ENCODE data around the gene ELFN2.

Gene ELFN2

GRCh38 chr22:37328017-37328416, 99.3 kb downstream of the ELFN2 start:
- DNase-seq (ENCODE audit: low spot score) = no peak
- in situ Hi-C loops (cut with MboI; ENCODE audit: low pct_unique_long_range_greater_than_20kb, low sequenced_read_pairs, unreplicated experiment) = no loop called here
- TF ChIP-seq CTCF (IDR thresholded peaks at IDR 0.05; ENCODE audit: extremely low read depth, insufficient read depth, missing control alignments) = no peak

- in situ Hi-C loops (cut with MboI; ENCODE audit: low pct_unique_long_range_greater_than_20kb, low sequenced_read_pairs, unreplicated experiment) = no loop called here
- no peak for DNase-seq (ENCODE audit: low spot score)
Observed at GRCh38 chr22:37326726-37327125, 100.6 kb downstream of the ELFN2 start.

GRCh38 chr22:37325039-37325395, 102.3 kb downstream of the ELFN2 start:
- DNase-seq (ENCODE audit: low spot score) = no peak
- in situ Hi-C loops (cut with MboI; ENCODE audit: low pct_unique_long_range_greater_than_20kb, low sequenced_read_pairs, unreplicated experiment) = no loop called here
- no peak for TF ChIP-seq CTCF (IDR thresholded peaks at IDR 0.05; ENCODE audit: extremely low read depth, insufficient read depth, missing control alignments)

More at GRCh38 chr22:37326726-37327125, 100.6 kb downstream of the ELFN2 start:
- no peak for TF ChIP-seq CTCF (IDR thresholded peaks at IDR 0.05; ENCODE audit: extremely low read depth, insufficient read depth, missing control alignments)

GRCh38 chr22:37324340-37325038, 102.8 kb downstream of the ELFN2 start:
- in situ Hi-C loops (cut with MboI; ENCODE audit: low pct_unique_long_range_greater_than_20kb, low sequenced_read_pairs, unreplicated experiment) = loop anchor here (5.0 kb wide), 1 partner anchor 128 kb away; no protein-coding TSS in a partner anchor
- DNase-seq (ENCODE audit: low spot score) = no peak
- no peak for TF ChIP-seq CTCF (IDR thresholded peaks at IDR 0.05; ENCODE audit: extremely low read depth, insufficient read depth, missing control alignments)

GRCh38 chr22:37320726-37321677, 106.3 kb downstream of the ELFN2 start:
- in situ Hi-C loops (cut with MboI; ENCODE audit: low pct_unique_long_range_greater_than_20kb, low sequenced_read_pairs, unreplicated experiment) = loop anchor here (5.0 kb wide), 1 partner anchor 131 kb away; no protein-coding TSS in a partner anchor
- TF ChIP-seq CTCF (IDR thresholded peaks at IDR 0.05; ENCODE audit: extremely low read depth, insufficient read depth, missing control alignments) = no peak
- DNase-seq (ENCODE audit: low spot score) = no peak

GRCh38 chr22:37319469-37319868, 107.8 kb downstream of the ELFN2 start:
- in situ Hi-C loops (cut with MboI; ENCODE audit: low pct_unique_long_range_greater_than_20kb, low sequenced_read_pairs, unreplicated experiment) = no loop called here
- DNase-seq (ENCODE audit: low spot score) = no peak
- TF ChIP-seq CTCF (IDR thresholded peaks at IDR 0.05; ENCODE audit: extremely low read depth, insufficient read depth, missing control alignments) = no peak

Data from GM13977 (cell line).